Measurements from ENCODE around the gene ARID4A. TPM values are rescaled to one million over a fixed set of nuclear protein-coding genes. Genes with fewer than 3 reads are reported as not detected.

Gene ARID4A, protein sequence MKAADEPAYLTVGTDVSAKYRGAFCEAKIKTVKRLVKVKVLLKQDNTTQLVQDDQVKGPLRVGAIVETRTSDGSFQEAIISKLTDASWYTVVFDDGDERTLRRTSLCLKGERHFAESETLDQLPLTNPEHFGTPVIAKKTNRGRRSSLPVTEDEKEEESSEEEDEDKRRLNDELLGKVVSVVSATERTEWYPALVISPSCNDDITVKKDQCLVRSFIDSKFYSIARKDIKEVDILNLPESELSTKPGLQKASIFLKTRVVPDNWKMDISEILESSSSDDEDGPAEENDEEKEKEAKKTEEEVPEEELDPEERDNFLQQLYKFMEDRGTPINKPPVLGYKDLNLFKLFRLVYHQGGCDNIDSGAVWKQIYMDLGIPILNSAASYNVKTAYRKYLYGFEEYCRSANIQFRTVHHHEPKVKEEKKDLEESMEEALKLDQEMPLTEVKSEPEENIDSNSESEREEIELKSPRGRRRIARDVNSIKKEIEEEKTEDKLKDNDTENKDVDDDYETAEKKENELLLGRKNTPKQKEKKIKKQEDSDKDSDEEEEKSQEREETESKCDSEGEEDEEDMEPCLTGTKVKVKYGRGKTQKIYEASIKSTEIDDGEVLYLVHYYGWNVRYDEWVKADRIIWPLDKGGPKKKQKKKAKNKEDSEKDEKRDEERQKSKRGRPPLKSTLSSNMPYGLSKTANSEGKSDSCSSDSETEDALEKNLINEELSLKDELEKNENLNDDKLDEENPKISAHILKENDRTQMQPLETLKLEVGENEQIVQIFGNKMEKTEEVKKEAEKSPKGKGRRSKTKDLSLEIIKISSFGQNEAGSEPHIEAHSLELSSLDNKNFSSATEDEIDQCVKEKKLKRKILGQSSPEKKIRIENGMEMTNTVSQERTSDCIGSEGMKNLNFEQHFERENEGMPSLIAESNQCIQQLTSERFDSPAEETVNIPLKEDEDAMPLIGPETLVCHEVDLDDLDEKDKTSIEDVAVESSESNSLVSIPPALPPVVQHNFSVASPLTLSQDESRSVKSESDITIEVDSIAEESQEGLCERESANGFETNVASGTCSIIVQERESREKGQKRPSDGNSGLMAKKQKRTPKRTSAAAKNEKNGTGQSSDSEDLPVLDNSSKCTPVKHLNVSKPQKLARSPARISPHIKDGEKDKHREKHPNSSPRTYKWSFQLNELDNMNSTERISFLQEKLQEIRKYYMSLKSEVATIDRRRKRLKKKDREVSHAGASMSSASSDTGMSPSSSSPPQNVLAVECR
- 6.3 and 17.3 TPM in 2 replicates for total RNA-seq

DNA sequence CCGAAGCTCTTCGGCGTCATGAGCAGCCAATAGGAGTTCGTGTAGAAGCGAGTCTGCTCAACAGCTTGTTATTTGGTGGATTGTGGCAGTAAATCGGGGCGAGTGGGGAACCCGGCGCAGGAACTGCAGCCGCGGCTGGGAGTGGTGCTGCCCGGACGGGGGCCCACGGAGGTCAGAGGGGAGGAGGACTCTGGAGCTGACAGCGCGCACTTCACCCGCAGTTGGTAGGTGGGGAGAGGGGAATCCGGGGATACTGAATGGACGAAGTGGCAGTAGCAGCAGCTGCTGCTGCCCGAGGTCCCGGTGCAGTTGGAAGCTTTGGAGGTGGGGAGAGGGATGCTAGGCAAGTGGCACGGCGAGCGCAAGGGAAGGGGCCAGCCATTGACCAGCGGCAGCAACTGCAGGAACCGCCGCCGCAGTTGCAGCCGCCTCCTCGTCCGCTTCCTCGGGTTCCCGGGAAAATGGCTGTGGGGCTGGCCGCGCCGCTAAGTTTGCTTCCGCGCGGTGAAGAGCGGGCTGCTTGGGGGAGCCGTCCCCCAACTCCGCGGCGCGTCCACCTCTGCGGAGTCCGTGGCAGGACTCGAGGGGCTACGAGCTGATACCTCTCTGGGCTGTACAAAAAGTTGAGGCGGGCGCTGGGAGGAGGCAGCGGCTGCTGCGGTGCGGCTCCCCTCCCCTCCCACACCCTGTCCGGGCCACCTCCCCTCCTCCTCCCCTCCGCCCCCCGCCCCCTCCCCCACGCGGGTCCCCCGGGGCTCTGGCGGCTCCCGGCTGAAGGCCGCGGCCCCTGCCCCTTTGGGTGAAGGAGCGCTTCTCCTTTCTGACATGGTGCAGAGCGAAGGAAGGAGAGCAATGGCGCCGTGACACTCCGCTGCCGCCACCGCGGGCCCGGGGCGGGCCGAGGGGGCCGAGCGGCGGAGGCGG is at the start of gene ARID4A:
TSS of gene ARID4A (plus strand) at position 79 of the 924 bp plus-strand sequence. CDS start 1,300 bp downstream, outside the sequence.

DNA sequence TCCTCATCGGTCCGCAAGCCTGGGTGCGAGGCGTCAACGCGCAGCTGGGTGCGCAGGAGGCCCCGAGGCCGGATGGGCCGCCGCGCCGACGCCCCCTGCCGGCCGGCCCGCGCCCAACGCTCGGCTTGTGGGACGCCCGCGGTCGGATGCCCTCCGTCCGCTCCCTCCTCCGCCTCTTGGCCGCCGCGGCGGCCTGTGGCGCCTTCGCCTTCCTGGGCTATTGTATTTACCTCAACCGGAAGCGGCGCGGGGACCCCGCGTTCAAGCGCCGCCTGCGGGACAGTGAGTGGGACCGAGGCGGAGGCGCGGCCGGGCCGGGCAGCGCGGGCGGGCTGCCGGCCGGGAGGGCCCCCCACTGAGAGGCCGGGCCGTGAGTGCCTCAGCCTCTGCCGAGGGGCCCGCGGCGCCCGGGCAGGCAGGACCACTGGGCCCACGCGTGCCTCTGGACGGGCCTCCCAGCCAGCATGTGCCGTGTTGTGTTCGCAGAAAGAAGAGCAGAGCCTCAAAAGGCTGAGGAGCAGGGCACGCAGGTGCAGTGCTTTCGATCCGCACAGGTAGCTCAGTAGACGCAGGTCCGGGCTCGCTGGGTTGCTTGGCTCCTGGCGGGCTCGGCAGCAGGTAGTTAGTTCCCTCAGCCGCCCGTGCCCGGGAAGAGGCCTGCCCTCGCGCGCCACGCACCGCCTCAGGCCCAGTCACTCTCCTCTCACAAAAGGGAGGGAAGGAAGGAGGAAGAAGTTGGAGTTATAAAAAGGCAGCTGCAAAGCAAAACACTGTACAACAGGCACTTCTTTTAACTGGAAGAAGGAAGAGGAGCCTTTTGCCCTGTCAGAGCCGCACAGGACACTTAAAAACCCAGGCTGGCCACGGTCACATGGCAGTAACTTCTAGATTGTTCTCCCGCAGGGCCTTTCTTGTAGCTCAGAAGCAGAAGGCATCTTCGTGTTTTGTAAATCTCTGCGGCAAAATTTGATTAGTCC is 97.7 kb downstream of the ARID4A start, which contains the start of gene TOMM20L:
TSS of gene TOMM20L (plus strand) at position 119 of the 977 bp plus-strand sequence. CDS start at position 147, 28 bp downstream.

Small RNA genes within 50 kb of the gene (small RNA-seq; reads per million reads assigned to genes)
- not detected for gene RNU6-341P

Other genes with a start within 250 kb of the ARID4A start
- gene ARMH4, start 146.3 kb upstream of the ARID4A start, total RNA-seq, result 3.5 and 5.6 TPM in 2 replicates
- gene ACTR10, start 98.4 kb upstream of the ARID4A start, total RNA-seq, result 48.3 and 65.3 TPM in 2 replicates
- gene PSMA3, start 53.7 kb upstream of the ARID4A start, total RNA-seq, result 51.4 and 88.3 TPM in 2 replicates
- gene TOMM20L, start 97.4 kb downstream of the ARID4A start, total RNA-seq, result not detected in 2 replicates
- gene TIMM9, start 129.0 kb downstream of the ARID4A start, total RNA-seq, result 28.7 and 45.1 TPM in 2 replicates
- 10.2 and 27.8 TPM in 2 replicates for gene KIAA0586, start 129.2 kb downstream of the ARID4A start, total RNA-seq

All from placental epithelial cell (primary cell).